SK-N-SH (cell line): ENCODE measurements around the gene FAM3B.

Experiments
- EP300 ChIP-seq, 2 experiments: IDR thresholded peaks; 2 replicates each; pipeline versions ENCODE4 v1.4.0 to v1.6.1; 2012; ENCODE audit warnings: borderline replicate concordance in 1 of 2, low read depth in 1 of 2, low read length in 1 of 2
- POLR2AphosphoS5 ChIP-seq: IDR thresholded peaks from 2 replicates; pipeline ENCODE4 v1.6.1; 2012; ENCODE audit warnings: low read depth, low read length
- SIN3A ChIP-seq: IDR thresholded peaks from 2 replicates; pipeline ENCODE4 v1.6.1; 2012; ENCODE audit warnings: low read depth, mild to moderate bottlenecking, low read length, moderate library complexity, borderline replicate concordance
- YY1 ChIP-seq: IDR thresholded peaks from 2 replicates; pipeline ENCODE4 v1.4.0; 2012; ENCODE audit warnings: low read depth, mild to moderate bottlenecking
- TF ChIP-seq, protein P1 (sequence below): fragments of 200-600 bp; sonication (generic); IDR thresholded peaks from 2 replicates; pipeline ENCODE4 v1.6.1; 2017; ENCODE audit warnings: antibody characterized with exemption, mild to moderate bottlenecking, moderate library complexity

GRCh38 chr21:41318218-41318617 lies 1.6 kb downstream of the FAM3B start:
- no peak for TF ChIP-seq EP300 (IDR thresholded peaks at IDR 0.05; ENCODE audit: borderline replicate concordance in 1 of 2, low read depth in 1 of 2, low read length in 1 of 2)
- no peak for TF ChIP-seq POLR2AphosphoS5
- no peak for TF ChIP-seq SIN3A
- TF ChIP-seq YY1, result no peak
- TF ChIP-seq, protein P1, sequence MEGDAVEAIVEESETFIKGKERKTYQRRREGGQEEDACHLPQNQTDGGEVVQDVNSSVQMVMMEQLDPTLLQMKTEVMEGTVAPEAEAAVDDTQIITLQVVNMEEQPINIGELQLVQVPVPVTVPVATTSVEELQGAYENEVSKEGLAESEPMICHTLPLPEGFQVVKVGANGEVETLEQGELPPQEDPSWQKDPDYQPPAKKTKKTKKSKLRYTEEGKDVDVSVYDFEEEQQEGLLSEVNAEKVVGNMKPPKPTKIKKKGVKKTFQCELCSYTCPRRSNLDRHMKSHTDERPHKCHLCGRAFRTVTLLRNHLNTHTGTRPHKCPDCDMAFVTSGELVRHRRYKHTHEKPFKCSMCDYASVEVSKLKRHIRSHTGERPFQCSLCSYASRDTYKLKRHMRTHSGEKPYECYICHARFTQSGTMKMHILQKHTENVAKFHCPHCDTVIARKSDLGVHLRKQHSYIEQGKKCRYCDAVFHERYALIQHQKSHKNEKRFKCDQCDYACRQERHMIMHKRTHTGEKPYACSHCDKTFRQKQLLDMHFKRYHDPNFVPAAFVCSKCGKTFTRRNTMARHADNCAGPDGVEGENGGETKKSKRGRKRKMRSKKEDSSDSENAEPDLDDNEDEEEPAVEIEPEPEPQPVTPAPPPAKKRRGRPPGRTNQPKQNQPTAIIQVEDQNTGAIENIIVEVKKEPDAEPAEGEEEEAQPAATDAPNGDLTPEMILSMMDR, result no peak
